HepG2 (cell line): ENCODE measurements around the gene TMEM127. TPM values are rescaled to one million over a fixed set of nuclear protein-coding genes. Genes with fewer than 3 reads are reported as not detected.
A peak's percentile ranks its signal among the peaks of the same experiment; 100 is the strongest.

ENCODE experiments used
- CREM ChIP-seq, 2 experiments: sonication (generic) in 1 of 2; formaldehyde crosslinking in 1 of 2; IDR thresholded peaks; 2 replicates each; pipeline versions ENCODE4 v1.4.0 to v1.6.1; 2016 to 2020; ENCODE audit warnings: antibody characterized with exemption in 1 of 2, mild to moderate bottlenecking in 1 of 2, missing genetic modification reagents in 1 of 2
- ELF1 ChIP-seq: sonication (generic); formaldehyde crosslinking; IDR thresholded peaks from 2 replicates; pipeline ENCODE4 v1.4.0; 2020; ENCODE audit warnings: missing genetic modification reagents
- HDAC1 ChIP-seq: sonication (generic); formaldehyde crosslinking; IDR thresholded peaks from 2 replicates; pipeline ENCODE4 v1.5.1; 2020; ENCODE audit warnings: mild to moderate bottlenecking, missing genetic modification reagents
- HNF4G ChIP-seq, 2 experiments: sonication (generic) in 1 of 2; formaldehyde crosslinking in 1 of 2; IDR thresholded peaks; 2 replicates each; pipeline versions ENCODE4 v1.4.0 to v1.6.1; 2011 to 2020; ENCODE audit warnings: borderline replicate concordance in 2 of 2, low read depth in 2 of 2, mild to moderate bottlenecking in 2 of 2, low read length in 1 of 2, missing genetic modification reagents in 1 of 2, moderate library complexity in 1 of 2
- IKZF4 ChIP-seq: sonication (generic); formaldehyde crosslinking; IDR thresholded peaks from 2 replicates; pipeline ENCODE4 v1.5.1; 2020; ENCODE audit warnings: borderline replicate concordance, mild to moderate bottlenecking, low read depth, missing genetic modification reagents; ENCODE audit errors: not compliant biosample characterization
- JUN ChIP-seq: sonication (generic); formaldehyde crosslinking; IDR thresholded peaks from 2 replicates; pipeline ENCODE4 v1.4.0; 2020; ENCODE audit warnings: mild to moderate bottlenecking, missing genetic modification reagents
- MXI1 ChIP-seq: IDR thresholded peaks from 3 replicates; pipeline ENCODE4 v1.6.1; 2012; ENCODE audit warnings: low read depth, low read length, inconsistent platforms, borderline replicate concordance
- NR2F2 ChIP-seq: IDR thresholded peaks from 2 replicates; pipeline ENCODE4 v1.6.1; 2012; ENCODE audit warnings: low read depth, inconsistent platforms, borderline replicate concordance
- RNF2 ChIP-seq: fragments of 450-650 bp; conservative IDR thresholded peaks from 2 replicates; pipeline ENCODE4 v1.6.1; 2016; ENCODE audit warnings: low read depth
- SP2 ChIP-seq: sonication (generic); formaldehyde crosslinking; IDR thresholded peaks from 2 replicates; pipeline ENCODE4 v1.5.1; 2020; ENCODE audit warnings: mild to moderate bottlenecking, missing genetic modification reagents
- U2AF2 ChIP-seq: fragments of 200-400 bp; formaldehyde crosslinking; IDR thresholded peaks from 2 replicates; pipeline ENCODE4 v1.6.1; 2017; ENCODE audit warnings: low read depth, mild to moderate bottlenecking, low read length
- ZBTB21 ChIP-seq: sonication (generic); formaldehyde crosslinking; IDR thresholded peaks from 2 replicates; pipeline ENCODE4 v1.4.0; 2020; ENCODE audit warnings: missing genetic modification reagents
- ZFAT ChIP-seq: sonication (generic); formaldehyde crosslinking; conservative IDR thresholded peaks from 2 replicates; pipeline ENCODE4 v1.8.1; 2023; ENCODE audit warnings: missing genetic modification reagents, inconsistent platforms
- ZNF383 ChIP-seq: sonication (generic); formaldehyde crosslinking; IDR thresholded peaks from 2 replicates; pipeline ENCODE4 v1.4.0; 2020; ENCODE audit warnings: missing genetic modification reagents, mild to moderate bottlenecking, borderline replicate concordance
- ZNF441 ChIP-seq: sonication (generic); formaldehyde crosslinking; IDR thresholded peaks from 2 replicates; pipeline ENCODE4 v1.7.0; 2021; ENCODE audit warnings: missing genetic modification reagents, borderline replicate concordance
- ZNF577 ChIP-seq: sonication (generic); formaldehyde crosslinking; IDR thresholded peaks from 2 replicates; pipeline ENCODE4 v1.4.0; 2020; ENCODE audit warnings: mild to moderate bottlenecking, low read depth, missing genetic modification reagents, borderline replicate concordance
- ZNF772 ChIP-seq: sonication (generic); formaldehyde crosslinking; IDR thresholded peaks from 2 replicates; pipeline ENCODE4 v1.5.0; 2020; ENCODE audit warnings: mild to moderate bottlenecking, missing genetic modification reagents
- polyA plus RNA-seq, 8 experiments: library from polyadenylated mRNA; depleted of rRNA in 3 of 8; stranded (reverse) in 7 of 8; unstranded in 1 of 8; fragments of >200 nt; fragmentation: Illumina TruSeq in 4 of 8; extraction: Trizol in 4 of 8; gene quantifications; 2 replicates each; pipeline versions ENCODE4 v1.2.1 to v1.2.3, GENCODE V29; 2011 to 2016; ENCODE audit warnings: low read depth in 4 of 8, missing spikeins in 1 of 8, mixed read lengths in 1 of 8; ENCODE audit not compliant: insufficient read depth in 1 of 8
- total RNA-seq, 5 experiments: library from RNA; depleted of rRNA; stranded (reverse); fragments of >200 nt; fragmentation: Illumina TruSeq; extraction: Trizol; gene quantifications; 2 replicates each; pipeline ENCODE4 v1.2.3, GENCODE V29; 2016; ENCODE audit warnings: low read depth in 1 of 5
- TF ChIP-seq, protein P1 (sequence below): sonication (generic); formaldehyde crosslinking; IDR thresholded peaks from 2 replicates; pipeline ENCODE4 v1.8.0; 2022; ENCODE audit warnings: mild to moderate bottlenecking, missing genetic modification reagents; ENCODE audit not compliant: insufficient replicate concordance
- TF ChIP-seq, protein P2 (sequence below): fragments of 450-650 bp; IDR thresholded peaks from 2 replicates; pipeline ENCODE4 v1.6.1; 2016
- TF ChIP-seq, protein P3 (sequence below): IDR thresholded peaks from 2 replicates; pipeline ENCODE4 v1.6.1; 2016; ENCODE audit warnings: low read depth, missing genetic modification reagents, missing compliant biosample characterization

The TMEM127 gene
- total and polyA plus RNA-seq, 2 of the 13 experiments (the other 11 are each of a cell fraction or from before 2014, with no cell fraction given): 21.5 to 33.9 TPM

DNA sequence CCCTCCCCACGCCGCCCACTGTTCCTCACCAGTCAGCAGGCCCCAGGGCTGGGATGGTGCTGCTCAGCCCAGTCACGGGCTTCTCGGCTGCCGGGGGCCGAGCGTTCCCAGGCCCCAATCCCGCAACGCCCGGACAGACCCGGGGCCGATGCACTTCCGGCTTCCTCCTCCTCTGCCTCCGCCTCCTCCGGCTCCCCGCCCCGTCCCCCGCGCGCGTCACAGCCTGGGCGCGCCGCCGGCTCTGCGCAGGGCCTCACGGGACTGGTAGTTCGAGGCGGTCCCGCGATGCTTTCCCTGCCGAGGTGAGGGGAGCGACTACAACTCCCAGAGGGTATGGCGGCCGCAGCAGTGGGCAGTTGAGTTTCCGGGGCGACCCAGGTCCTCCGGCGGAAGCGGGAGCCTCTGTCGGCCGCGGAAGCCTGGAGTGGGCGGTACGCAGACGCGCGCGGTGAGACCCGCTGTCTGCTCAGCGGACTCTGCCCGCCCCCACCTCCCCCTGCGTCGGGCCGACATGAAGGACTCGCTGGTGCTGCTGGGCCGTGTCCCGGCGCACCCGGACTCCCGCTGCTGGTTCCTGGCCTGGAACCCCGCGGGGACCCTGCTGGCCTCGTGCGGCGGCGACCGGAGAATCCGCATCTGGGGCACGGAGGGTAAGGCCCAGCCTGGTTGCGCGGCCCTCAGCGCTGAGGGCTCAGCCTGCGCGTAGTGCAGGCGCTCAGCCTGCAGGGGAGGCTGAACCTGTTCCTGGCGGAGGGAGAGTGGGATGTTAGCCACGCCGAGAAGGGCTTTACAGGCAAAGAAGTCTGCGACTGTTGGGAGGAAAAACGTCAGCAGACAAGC is at the start of gene TMEM127, which contains the start of gene CIAO1 (continued):
- TF ChIP-seq, protein P1, sequence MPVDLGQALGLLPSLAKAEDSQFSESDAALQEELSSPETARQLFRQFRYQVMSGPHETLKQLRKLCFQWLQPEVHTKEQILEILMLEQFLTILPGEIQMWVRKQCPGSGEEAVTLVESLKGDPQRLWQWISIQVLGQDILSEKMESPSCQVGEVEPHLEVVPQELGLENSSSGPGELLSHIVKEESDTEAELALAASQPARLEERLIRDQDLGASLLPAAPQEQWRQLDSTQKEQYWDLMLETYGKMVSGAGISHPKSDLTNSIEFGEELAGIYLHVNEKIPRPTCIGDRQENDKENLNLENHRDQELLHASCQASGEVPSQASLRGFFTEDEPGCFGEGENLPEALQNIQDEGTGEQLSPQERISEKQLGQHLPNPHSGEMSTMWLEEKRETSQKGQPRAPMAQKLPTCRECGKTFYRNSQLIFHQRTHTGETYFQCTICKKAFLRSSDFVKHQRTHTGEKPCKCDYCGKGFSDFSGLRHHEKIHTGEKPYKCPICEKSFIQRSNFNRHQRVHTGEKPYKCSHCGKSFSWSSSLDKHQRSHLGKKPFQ: peak; percentile 84
- TF ChIP-seq ZNF772 (CRISPR knock-in tag) (peak; percentile 66), ZFAT (CRISPR knock-in tag) (no peak; the same call in 1 of the 2 replicates), MXI1 (peak; percentile 79; the same call in 2 of the 3 replicates), RNF2 (peak; percentile 91), ZNF577 (no peak), ELF1 (CRISPR knock-in tag) (peak; percentile 94), CREM (IDR thresholded peaks at IDR 0.05) (peak; percentile 96), CREM (CRISPR knock-in tag; IDR thresholded peaks at IDR 0.05) (0 out of 2 replicates have a peak, but pooled peaks have one; percentile 44), HDAC1 (CRISPR knock-in tag) (peak; percentile 93), IKZF4 (peak; percentile 79), ZBTB21 (CRISPR knock-in tag) (no peak; the same call in 1 of the 2 replicates), ZNF383 (CRISPR knock-in tag) (no peak; the same call in 1 of the 2 replicates), JUN (CRISPR knock-in tag) (peak; percentile 56), ZNF441 (peak; percentile 82), SP2 (CRISPR knock-in tag) (peak; percentile 79), NR2F2 (peak; percentile 16; the same call in 1 of the 2 replicates), U2AF2 (no peak), HNF4G (IDR thresholded peaks at IDR 0.05; ENCODE audit: borderline replicate concordance, low read depth, low read length) (no peak), HNF4G (CRISPR knock-in tag; IDR thresholded peaks at IDR 0.05; ENCODE audit: borderline replicate concordance, low read depth) (peak; percentile 81)
- TF ChIP-seq, protein P2, sequence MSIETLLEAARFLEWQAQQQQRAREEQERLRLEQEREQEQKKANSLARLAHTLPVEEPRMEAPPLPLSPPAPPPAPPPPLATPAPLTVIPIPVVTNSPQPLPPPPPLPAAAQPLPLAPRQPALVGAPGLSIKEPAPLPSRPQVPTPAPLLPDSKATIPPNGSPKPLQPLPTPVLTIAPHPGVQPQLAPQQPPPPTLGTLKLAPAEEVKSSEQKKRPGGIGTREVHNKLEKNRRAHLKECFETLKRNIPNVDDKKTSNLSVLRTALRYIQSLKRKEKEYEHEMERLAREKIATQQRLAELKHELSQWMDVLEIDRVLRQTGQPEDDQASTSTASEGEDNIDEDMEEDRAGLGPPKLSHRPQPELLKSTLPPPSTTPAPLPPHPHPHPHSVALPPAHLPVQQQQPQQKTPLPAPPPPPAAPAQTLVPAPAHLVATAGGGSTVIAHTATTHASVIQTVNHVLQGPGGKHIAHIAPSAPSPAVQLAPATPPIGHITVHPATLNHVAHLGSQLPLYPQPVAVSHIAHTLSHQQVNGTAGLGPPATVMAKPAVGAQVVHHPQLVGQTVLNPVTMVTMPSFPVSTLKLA: peak; percentile 60
- TF ChIP-seq, protein P3, sequence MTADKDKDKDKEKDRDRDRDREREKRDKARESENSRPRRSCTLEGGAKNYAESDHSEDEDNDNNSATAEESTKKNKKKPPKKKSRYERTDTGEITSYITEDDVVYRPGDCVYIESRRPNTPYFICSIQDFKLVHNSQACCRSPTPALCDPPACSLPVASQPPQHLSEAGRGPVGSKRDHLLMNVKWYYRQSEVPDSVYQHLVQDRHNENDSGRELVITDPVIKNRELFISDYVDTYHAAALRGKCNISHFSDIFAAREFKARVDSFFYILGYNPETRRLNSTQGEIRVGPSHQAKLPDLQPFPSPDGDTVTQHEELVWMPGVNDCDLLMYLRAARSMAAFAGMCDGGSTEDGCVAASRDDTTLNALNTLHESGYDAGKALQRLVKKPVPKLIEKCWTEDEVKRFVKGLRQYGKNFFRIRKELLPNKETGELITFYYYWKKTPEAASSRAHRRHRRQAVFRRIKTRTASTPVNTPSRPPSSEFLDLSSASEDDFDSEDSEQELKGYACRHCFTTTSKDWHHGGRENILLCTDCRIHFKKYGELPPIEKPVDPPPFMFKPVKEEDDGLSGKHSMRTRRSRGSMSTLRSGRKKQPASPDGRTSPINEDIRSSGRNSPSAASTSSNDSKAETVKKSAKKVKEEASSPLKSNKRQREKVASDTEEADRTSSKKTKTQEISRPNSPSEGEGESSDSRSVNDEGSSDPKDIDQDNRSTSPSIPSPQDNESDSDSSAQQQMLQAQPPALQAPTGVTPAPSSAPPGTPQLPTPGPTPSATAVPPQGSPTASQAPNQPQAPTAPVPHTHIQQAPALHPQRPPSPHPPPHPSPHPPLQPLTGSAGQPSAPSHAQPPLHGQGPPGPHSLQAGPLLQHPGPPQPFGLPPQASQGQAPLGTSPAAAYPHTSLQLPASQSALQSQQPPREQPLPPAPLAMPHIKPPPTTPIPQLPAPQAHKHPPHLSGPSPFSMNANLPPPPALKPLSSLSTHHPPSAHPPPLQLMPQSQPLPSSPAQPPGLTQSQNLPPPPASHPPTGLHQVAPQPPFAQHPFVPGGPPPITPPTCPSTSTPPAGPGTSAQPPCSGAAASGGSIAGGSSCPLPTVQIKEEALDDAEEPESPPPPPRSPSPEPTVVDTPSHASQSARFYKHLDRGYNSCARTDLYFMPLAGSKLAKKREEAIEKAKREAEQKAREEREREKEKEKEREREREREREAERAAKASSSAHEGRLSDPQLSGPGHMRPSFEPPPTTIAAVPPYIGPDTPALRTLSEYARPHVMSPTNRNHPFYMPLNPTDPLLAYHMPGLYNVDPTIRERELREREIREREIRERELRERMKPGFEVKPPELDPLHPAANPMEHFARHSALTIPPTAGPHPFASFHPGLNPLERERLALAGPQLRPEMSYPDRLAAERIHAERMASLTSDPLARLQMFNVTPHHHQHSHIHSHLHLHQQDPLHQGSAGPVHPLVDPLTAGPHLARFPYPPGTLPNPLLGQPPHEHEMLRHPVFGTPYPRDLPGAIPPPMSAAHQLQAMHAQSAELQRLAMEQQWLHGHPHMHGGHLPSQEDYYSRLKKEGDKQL: peak; percentile 54; the same call in 1 of the 2 replicates
